Pancreas (tissue), 10 donors: ENCODE results near the gene OLFM4. TPM values are rescaled to one million over a fixed set of nuclear protein-coding genes. Genes with fewer than 3 reads are reported as not detected.

Experiments used
- ATAC-seq, 4 donors: fragments of 200-7000 bp; cut with Tn5 transposase; one replicate each; pipeline versions ENCODE4 v1.8.0 to v1.9.1; 2020; ENCODE audit warnings: mild to moderate bottlenecking in 4 of 4, moderate library complexity in 4 of 4
- DNase-seq, 6 donors: peaks; one replicate each; pipeline ENCODE4 v3.0.0-alpha.2; 2020
- FAIRE-seq: peaks from 2 replicates; lab custom pipeline; 2012; peaks lifted over from hg19 to GRCh38; lab: Jason Lieb, UNC
- H3K27ac ChIP-seq, 4 donors: fragments of 200-600 bp; sonication (generic); 1 replicate in 3 of 4; 2 replicates in 1 of 4; pipeline versions ENCODE4 v1.5.0 to v1.8.0; 2020
- H3K27me3 ChIP-seq, 4 donors: fragments of 200-600 bp; one replicate each; pipeline ENCODE4 v1.8.0; 2021
- H3K36me3 ChIP-seq, 3 donors: fragments of 200-600 bp; sonication (generic) in 1 of 3; one replicate each; pipeline versions ENCODE4 v1.5.0 to v1.8.0; 2020 to 2021
- H3K4me1 ChIP-seq, 3 donors: fragments of 200-600 bp; one replicate each; pipeline ENCODE4 v1.8.0; 2021
- H3K4me3 ChIP-seq, 4 donors: fragments of 200-600 bp; sonication (generic) in 2 of 4; one replicate each; pipeline versions ENCODE4 v1.5.0 to v1.8.0; 2020 to 2021
- H3K9me3 ChIP-seq, 4 donors: fragments of 200-600 bp; one replicate each; pipeline ENCODE4 v1.8.0; 2021
- CTCF ChIP-seq, 4 donors: fragments of 200-600 bp; sonication (generic) in 3 of 4; IDR thresholded peaks; one replicate each; pipeline versions ENCODE4 v1.5.0 to v1.8.0; 2021; ENCODE audit warnings: antibody characterized with exemption in 4 of 4
- WGBS, 2 donors: extraction: QIAGEN DNeasy Blood & Tissue Kit; methylation state at CpG; one replicate each; pipeline ENCODE4 v1.1.7; 2013; 5-methylcytosine and 5-hydroxymethylcytosine counted together
- intact Hi-C, 3 donors: fragments of 100-400 bp; cut with DNase I; formaldehyde crosslinking; loops; one replicate each; pipeline versions ENCODE4 v1.11.1 to v1.14.2; 2022
- polyA plus RNA-seq, 2 donors: library from polyadenylated mRNA; stranded (reverse); fragments of 200-250 nt; gene quantifications; one replicate each; pipeline ENCODE4 v1.2.3, GENCODE V29; 2013
- total RNA-seq, 6 donors: library from RNA; stranded (reverse); fragmentation: NEBNext Ultra II Directional in 4 of 6; extraction: Animal tissue kit (Norgen Biotek cat#: 25700) in 4 of 6; gene quantifications; one replicate each; pipeline versions ENCODE4 v1.2.1 to v1.2.4, GENCODE V29; 2021 to 2023
- donor health status: healthy with polysubstance abuse.
- donor health status: DM: no; HTN: no; CAD: no; lungs with moderate emphysema.
- donor health status: DM: no; HTN: no; CAD: no.
- donor health status: control.
- donor health status: control.
- donor health status: Bipolar disorder and iron deficiency.
- donor health status: DM: yes; HTN: yes; CAD: no.
- donor health status: DM: no; HTN: no; CAD: no.
- donor health status: DM: no; HTN: no; CAD: no.
- donor health status: DM: yes; HTN: yes; CAD: no.

Gene OLFM4
- total and polyA plus RNA-seq, 8 donors: 8.0 to 4,667 (median 107) TPM

DNA sequence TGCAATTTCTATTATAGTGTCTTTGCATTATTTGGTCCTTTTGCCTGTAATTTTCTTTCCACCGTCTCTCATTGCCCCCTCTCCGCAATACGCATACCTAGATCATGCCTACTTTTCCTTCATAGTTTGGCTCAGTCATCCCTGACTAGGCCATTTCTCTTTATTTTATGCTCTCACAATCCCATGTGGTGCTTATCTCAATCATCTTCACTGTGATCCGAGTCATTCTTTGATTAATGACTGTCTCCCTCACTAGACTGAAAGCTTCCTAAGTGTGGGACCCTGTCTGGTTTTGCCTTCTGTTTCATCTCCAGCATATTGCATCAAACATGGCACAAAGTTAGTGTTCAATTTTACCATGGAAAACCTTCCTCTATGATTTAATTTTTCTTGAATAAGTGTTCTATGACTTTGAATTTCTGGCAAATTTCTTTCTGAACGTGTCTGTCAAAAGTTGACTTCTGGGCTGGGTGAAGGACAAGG is 43.7 kb upstream of the OLFM4 start:
- no peak for TF ChIP-seq CTCF (IDR thresholded peaks at IDR 0.05)
- Histone ChIP-seq H3K9me3 (no peaks in the 10 kb centered on the region), H3K27me3 (no peaks in the 10 kb centered on the region), H3K4me1 (no peaks in the 10 kb centered on the region), H3K4me3 (no peak overlapping the region), H3K27ac (no peak overlapping the region), H3K36me3 (no peaks in the 10 kb centered on the region)
- intact Hi-C loops: no loop called here
- no peak for FAIRE-seq
- DNase-seq: no peak
- no peak for ATAC-seq
- 84 to 87% methylated on average over 5 of the region's 5 CpGs for WGBS, 2 donors

- FAIRE-seq (no peak), ATAC-seq (no peak), DNase-seq (no peak)
- Histone ChIP-seq H3K27me3 (no peaks in the 10 kb centered on the region), H3K9me3 (no peaks in the 10 kb centered on the region), H3K27ac (no peak overlapping the region), H3K36me3 (no peaks in the 10 kb centered on the region), H3K4me3 (no peak overlapping the region), H3K4me1 (peaks cover 0 to 3% (median 0%) of the 10 kb centered on the region in 3 donors)
- no peak for TF ChIP-seq CTCF (IDR thresholded peaks at IDR 0.05)
- intact Hi-C loops: no loop called here
- WGBS, 2 donors: 91 to 94% methylated on average over 13 of the region's 13 CpGs
Measured at GRCh38 chr13:52991344-52992020, 37.1 kb upstream of the OLFM4 start.

GRCh38 chr13:52992110-52992509 is 36.5 kb upstream of the OLFM4 start:
- Histone ChIP-seq H3K36me3 (no peaks in the 10 kb centered on the region), H3K9me3 (no peaks in the 10 kb centered on the region), H3K27me3 (no peaks in the 10 kb centered on the region), H3K4me1 (peaks cover 0 to 3% (median 0%) of the 10 kb centered on the region in 3 donors), H3K4me3 (no peak overlapping the region), H3K27ac (no peak overlapping the region)
- no peak for FAIRE-seq
- 96 to 97% methylated on average over 11 of the region's 11 CpGs for WGBS, 2 donors
- intact Hi-C loops: no loop called here
- ATAC-seq: no peak
- DNase-seq: no peak
- TF ChIP-seq CTCF (IDR thresholded peaks at IDR 0.05): no peak

DNA sequence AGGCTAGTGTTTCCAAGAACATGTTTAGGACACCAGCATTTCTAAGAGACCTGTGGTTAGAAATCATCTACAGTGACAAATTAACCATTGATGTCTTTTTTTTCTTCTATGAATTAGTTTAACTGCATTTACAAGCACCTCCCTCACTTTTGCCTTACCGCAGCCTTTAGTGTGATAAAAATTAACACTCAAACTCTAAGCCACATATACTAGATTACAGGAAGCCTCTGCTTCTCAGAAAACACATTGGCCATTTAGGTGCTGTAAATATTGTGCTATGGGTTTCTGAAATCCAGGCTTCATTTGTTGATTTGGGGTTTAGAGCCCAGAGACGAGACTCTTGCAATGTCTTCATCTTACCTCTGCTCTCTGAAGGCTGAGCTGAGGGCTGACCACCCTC is 34.6 kb upstream of the OLFM4 start:
- WGBS, 2 donors: 84 to 89% methylated on average over 2 of the region's 2 CpGs
- TF ChIP-seq CTCF (IDR thresholded peaks at IDR 0.05): no peak
- no peaks in the 10 kb centered on the region for H3K9me3 ChIP-seq
- DNase-seq: no peak
- no peak overlapping the region for H3K4me3 ChIP-seq
- H3K36me3 ChIP-seq: no peaks in the 10 kb centered on the region
- intact Hi-C loops: no loop called here
- H3K4me1 ChIP-seq: peaks cover 0 to 8% (median 7%) of the 10 kb centered on the region in 3 donors
- H3K27ac ChIP-seq: no peak overlapping the region
- no peak for ATAC-seq
- no peaks in the 10 kb centered on the region for H3K27me3 ChIP-seq
- FAIRE-seq: no peak

DNA sequence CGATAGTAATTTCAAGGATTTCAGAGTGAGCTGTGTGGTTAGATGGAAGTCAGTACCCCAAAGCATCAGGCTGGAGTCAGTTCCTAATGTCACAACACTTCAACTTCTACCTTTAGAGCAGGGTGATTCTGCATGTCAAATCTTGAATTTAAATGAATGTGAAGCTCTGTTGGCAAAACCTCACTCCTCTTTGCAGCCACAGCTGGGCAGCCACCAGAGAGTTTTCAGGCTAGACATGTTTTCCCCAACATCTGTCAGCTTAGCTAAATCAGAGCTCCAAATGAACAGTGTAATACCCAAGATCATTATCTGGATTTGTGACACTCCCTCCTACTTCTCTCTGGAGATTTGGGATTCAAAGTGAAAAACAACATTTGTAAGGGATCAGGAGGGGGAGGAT is 33.7 kb upstream of the OLFM4 start:
- no peak for DNase-seq

More for the DNA sequence above, 33.7 kb upstream of the OLFM4 start:
- no peak for TF ChIP-seq CTCF (IDR thresholded peaks at IDR 0.05)
- no peaks in the 10 kb centered on the region for H3K36me3 ChIP-seq
- 78 to 89% methylated on average over 1 of the region's 1 CpG for WGBS, 2 donors
- no peak overlapping the region for H3K4me3 ChIP-seq
- no peak overlapping the region for H3K27ac ChIP-seq
- intact Hi-C loops: no loop called here
- H3K9me3 ChIP-seq: no peaks in the 10 kb centered on the region
- H3K4me1 ChIP-seq: peaks cover 0 to 16% (median 13%) of the 10 kb centered on the region in 3 donors
- FAIRE-seq: no peak
- no peaks in the 10 kb centered on the region for H3K27me3 ChIP-seq
- no peak for ATAC-seq
